Muscle of arm (tissue), 12 donors: Measurements from ENCODE around the gene IFI44L. TPM values are rescaled to one million over a fixed set of nuclear protein-coding genes. Genes with fewer than 3 reads are reported as not detected.
A peak's percentile ranks its signal among the peaks of the same experiment; 100 is the strongest.

Experiments
- DNase-seq: peaks from one replicate; pipeline ENCODE4 v3.0.0-alpha.2; 2013
- polyA plus RNA-seq, 12 donors: library from polyadenylated mRNA; unstranded; fragments of 120-200 nt; gene quantifications; one replicate each; pipeline ENCODE4 v1.2.1, GENCODE V29; 2013; ENCODE audit not compliant: insufficient read length in 12 of 12

Gene IFI44L
- polyA plus RNA-seq, 12 donors, result 1.0 to 6.0 (median 2.2) TPM; not detected in 1

- DNase-seq, result no peak
Observed at GRCh38 chr1:78640462-78640861, 20.2 kb downstream of the IFI44L start.

GRCh38 chr1:78641558-78641957, 21.3 kb downstream of the IFI44L start:
- no peak for DNase-seq

GRCh38 chr1:78645723-78646122, 25.5 kb downstream of the IFI44L start:
- no peak for DNase-seq

- no peak for DNase-seq
Observed at GRCh38 chr1:78647238-78647637, 27.0 kb downstream of the IFI44L start.

GRCh38 chr1:78649628-78650027, 29.4 kb downstream of the IFI44L start, which contains the start of gene IFI44:
TSS of gene IFI44 (plus strand) at chr1:78649831. CDS start at chr1:78650196, 365 bp downstream.
- peak; percentile 82 for DNase-seq

- peak; percentile 14 for DNase-seq
Observed at GRCh38 chr1:78650114-78650660, 29.9 kb downstream of the IFI44L start.

- DNase-seq, result peak; percentile 31
Observed at GRCh38 chr1:78651241-78651640, 31.0 kb downstream of the IFI44L start.

GRCh38 chr1:78652019-78652560, 31.8 kb downstream of the IFI44L start:
- DNase-seq, result no peak

GRCh38 chr1:78658901-78659300, 38.7 kb downstream of the IFI44L start:
- no peak for DNase-seq

- no peak for DNase-seq
Observed at GRCh38 chr1:78663923-78664322, 43.7 kb downstream of the IFI44L start.

GRCh38 chr1:78664763-78665162, 44.5 kb downstream of the IFI44L start:
- no peak for DNase-seq

- DNase-seq, result no peak
Observed at GRCh38 chr1:78665809-78666208, 45.6 kb downstream of the IFI44L start.

- DNase-seq, result no peak
Observed at GRCh38 chr1:78667939-78668338, 47.7 kb downstream of the IFI44L start.

- no peak for DNase-seq
Observed at GRCh38 chr1:78668427-78668826, 48.2 kb downstream of the IFI44L start.

- no peak for DNase-seq
Observed at GRCh38 chr1:78672428-78672827, 52.2 kb downstream of the IFI44L start.

- DNase-seq, result no peak
Observed at GRCh38 chr1:78673120-78673519, 52.9 kb downstream of the IFI44L start.

GRCh38 chr1:78676347-78676982, 56.2 kb downstream of the IFI44L start:
- peak; percentile 66 for DNase-seq

- DNase-seq, result no peak
Observed at GRCh38 chr1:78676993-78677392, 56.7 kb downstream of the IFI44L start.

GRCh38 chr1:78677788-78678187, 57.5 kb downstream of the IFI44L start:
- DNase-seq, result no peak

GRCh38 chr1:78678324-78678723, 58.1 kb downstream of the IFI44L start:
- DNase-seq, result no peak

GRCh38 chr1:78681265-78681664, 61.0 kb downstream of the IFI44L start:
- no peak for DNase-seq

- no peak for DNase-seq
Observed at GRCh38 chr1:78682496-78682895, 62.2 kb downstream of the IFI44L start.

- DNase-seq, result no peak
Observed at GRCh38 chr1:78683079-78683478, 62.8 kb downstream of the IFI44L start.

- no peak for DNase-seq
Observed at GRCh38 chr1:78687315-78687714, 67.1 kb downstream of the IFI44L start.
